ENCODE measurements around the gene RPUSD1. TPM values are rescaled to one million over a fixed set of nuclear protein-coding genes. Genes with fewer than 3 reads are reported as not detected.

Gene RPUSD1
- total and polyA plus RNA-seq, 3 donors from 2014 or later = 11.4 to 24.0 (median 18.6) TPM

DNA sequence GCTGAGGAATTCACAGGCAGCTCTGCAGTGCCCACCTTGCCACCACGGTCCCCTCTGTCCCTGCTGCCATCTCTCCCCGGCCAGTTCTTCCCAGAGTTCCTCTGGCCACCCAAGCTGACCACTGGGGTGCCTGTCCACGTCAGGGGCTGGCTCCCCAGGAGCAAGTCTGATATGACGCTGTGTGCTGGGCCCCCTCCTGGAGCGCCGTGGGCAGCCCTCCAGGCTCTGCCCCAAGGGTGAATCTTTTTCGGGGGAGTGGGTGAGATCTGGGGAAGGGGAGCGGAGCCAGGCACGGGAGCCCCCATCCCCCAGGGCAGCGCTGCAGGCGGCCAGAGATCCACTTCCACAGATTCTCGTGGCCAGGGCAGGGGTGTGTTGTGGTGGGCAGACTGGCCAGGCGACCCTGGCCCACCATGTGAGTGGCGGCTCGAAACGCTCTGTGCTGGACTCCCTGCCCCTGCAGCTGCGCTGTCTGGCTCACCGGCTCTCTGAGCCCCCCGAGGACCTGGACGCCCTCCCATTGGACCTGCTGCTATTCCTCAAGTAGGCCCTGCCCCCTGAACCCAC is 23.9 kb downstream of the RPUSD1 start:
- no peak overlapping the region for H3K27ac ChIP-seq
- H3K9me3 ChIP-seq = no peaks in the 10 kb centered on the region
- no peaks in the 10 kb centered on the region for H3K27me3 ChIP-seq
- intact Hi-C loops (cut with DNase I; ENCODE audit: low total_unique reads) = no loop called here
- TF ChIP-seq POLR2A (IDR thresholded peaks at IDR 0.05) = no peak
- TF ChIP-seq, protein P1, sequence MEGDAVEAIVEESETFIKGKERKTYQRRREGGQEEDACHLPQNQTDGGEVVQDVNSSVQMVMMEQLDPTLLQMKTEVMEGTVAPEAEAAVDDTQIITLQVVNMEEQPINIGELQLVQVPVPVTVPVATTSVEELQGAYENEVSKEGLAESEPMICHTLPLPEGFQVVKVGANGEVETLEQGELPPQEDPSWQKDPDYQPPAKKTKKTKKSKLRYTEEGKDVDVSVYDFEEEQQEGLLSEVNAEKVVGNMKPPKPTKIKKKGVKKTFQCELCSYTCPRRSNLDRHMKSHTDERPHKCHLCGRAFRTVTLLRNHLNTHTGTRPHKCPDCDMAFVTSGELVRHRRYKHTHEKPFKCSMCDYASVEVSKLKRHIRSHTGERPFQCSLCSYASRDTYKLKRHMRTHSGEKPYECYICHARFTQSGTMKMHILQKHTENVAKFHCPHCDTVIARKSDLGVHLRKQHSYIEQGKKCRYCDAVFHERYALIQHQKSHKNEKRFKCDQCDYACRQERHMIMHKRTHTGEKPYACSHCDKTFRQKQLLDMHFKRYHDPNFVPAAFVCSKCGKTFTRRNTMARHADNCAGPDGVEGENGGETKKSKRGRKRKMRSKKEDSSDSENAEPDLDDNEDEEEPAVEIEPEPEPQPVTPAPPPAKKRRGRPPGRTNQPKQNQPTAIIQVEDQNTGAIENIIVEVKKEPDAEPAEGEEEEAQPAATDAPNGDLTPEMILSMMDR (IDR thresholded peaks at IDR 0.05) = no peak
- no peaks in the 10 kb centered on the region for H3K4me1 ChIP-seq
- no peak overlapping the region for H3K4me3 ChIP-seq
- no peaks in the 10 kb centered on the region for H3K36me3 ChIP-seq (ENCODE audit: low read depth, missing control alignments)
- 57% methylated on average over 13 to 20 of the region's 20 CpGs for WGBS, 2 donors
- no peak for DNase-seq

- Histone ChIP-seq H3K27me3 (no peaks in the 10 kb centered on the region), H3K36me3 (ENCODE audit: low read depth, missing control alignments) (no peaks in the 10 kb centered on the region), H3K4me1 (no peaks in the 10 kb centered on the region), H3K9me3 (no peaks in the 10 kb centered on the region), H3K27ac (no peak overlapping the region), H3K4me3 (no peak overlapping the region)
- DNase-seq = no peak
- WGBS, 2 donors = 69 to 77% methylated on average over 7 to 16 of the region's 21 CpGs
- intact Hi-C loops (cut with DNase I; ENCODE audit: low total_unique reads) = no loop called here
- TF ChIP-seq POLR2A (IDR thresholded peaks at IDR 0.05) = no peak
- TF ChIP-seq, protein P1 (IDR thresholded peaks at IDR 0.05) = no peak
Observed at GRCh38 chr16:763369-764183, 24.6 kb downstream of the RPUSD1 start.

- TF ChIP-seq, protein P1 (IDR thresholded peaks at IDR 0.05) = no peak
- no peak for TF ChIP-seq POLR2A (IDR thresholded peaks at IDR 0.05)
- 83 to 100% methylated on average over 1 to 17 of the region's 17 CpGs for WGBS, 2 donors
- no peak overlapping the region for H3K27ac ChIP-seq
- intact Hi-C loops (cut with DNase I; ENCODE audit: low total_unique reads) = no loop called here
- DNase-seq = no peak
- no peaks in the 10 kb centered on the region for H3K27me3 ChIP-seq
- H3K4me3 ChIP-seq = no peak overlapping the region
- no peaks in the 10 kb centered on the region for H3K4me1 ChIP-seq
- no peaks in the 10 kb centered on the region for H3K36me3 ChIP-seq (ENCODE audit: low read depth, missing control alignments)
- H3K9me3 ChIP-seq = no peaks in the 10 kb centered on the region
Observed at GRCh38 chr16:762595-763268, 25.4 kb downstream of the RPUSD1 start.

DNA sequence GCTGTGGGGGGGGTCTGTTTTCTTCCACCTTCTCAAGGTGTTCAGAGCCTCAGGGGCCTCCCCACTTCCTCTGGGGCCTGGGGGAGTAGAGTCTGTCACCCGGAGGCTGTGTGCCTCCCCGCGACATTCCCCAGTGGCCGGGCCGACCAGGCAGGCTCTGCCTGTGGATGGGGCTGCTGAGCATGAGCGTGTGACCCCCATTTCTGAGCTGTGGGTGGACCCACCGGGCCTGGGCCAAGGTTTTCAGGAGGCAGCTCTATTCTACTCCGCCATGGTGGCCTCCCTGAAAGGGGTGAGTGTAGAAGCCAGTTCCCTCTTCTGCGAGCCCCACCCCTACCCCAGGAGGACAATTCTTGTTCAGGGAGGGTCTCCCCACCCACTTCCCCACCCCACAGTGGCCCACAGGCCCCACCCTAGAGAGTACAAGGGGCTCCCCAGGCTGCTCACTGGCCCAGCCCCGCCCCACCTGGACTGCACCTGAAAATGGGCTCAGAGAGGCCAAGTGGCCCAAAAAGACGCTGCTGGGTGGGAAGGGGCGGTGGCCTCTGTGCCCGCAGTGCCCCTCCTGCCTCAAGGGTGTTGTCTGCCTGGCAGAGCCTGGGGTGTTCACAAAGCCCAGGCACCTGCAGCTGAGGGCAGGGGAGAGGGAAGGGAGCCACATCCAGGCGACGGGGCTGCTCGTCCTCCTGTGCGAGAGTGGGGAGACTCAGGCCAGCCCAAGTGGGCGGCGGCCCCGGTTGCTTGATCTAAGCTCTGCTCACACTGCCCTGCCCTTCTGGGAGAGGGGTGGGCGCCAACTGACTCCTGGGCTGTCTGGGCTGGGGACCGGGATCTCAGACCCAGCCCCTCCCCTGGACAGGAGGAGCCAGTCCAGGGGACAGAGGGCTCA is 26.3 kb downstream of the RPUSD1 start:
- Histone ChIP-seq H3K36me3 (ENCODE audit: low read depth, missing control alignments) (no peaks in the 10 kb centered on the region), H3K9me3 (no peaks in the 10 kb centered on the region), H3K27ac (no peak overlapping the region), H3K4me1 (no peaks in the 10 kb centered on the region), H3K27me3 (no peaks in the 10 kb centered on the region), H3K4me3 (no peak overlapping the region)
- no peak for TF ChIP-seq POLR2A (IDR thresholded peaks at IDR 0.05)
- TF ChIP-seq, protein P1 (IDR thresholded peaks at IDR 0.05) = no peak
- WGBS, 2 donors = 79 to 86% methylated on average over 6 to 22 of the region's 22 CpGs
- DNase-seq = no peak
- intact Hi-C loops (cut with DNase I; ENCODE audit: low total_unique reads) = no loop called here
